OCI-M2 (cell line): ENCODE results near the gene GOLGA5.

Source experiments
- DNase-seq: peaks from one replicate; lab custom pipeline; 2025; ENCODE audit not compliant: unreplicated experiment; lab: John Stamatoyannopoulos, UW

The GOLGA5 gene

GRCh38 chr14:92874962-92875661, 81.0 kb downstream of the GOLGA5 start:
- no peak for DNase-seq

- no peak for DNase-seq
Measured at GRCh38 chr14:92877757-92878431, 83.8 kb downstream of the GOLGA5 start.

DNA sequence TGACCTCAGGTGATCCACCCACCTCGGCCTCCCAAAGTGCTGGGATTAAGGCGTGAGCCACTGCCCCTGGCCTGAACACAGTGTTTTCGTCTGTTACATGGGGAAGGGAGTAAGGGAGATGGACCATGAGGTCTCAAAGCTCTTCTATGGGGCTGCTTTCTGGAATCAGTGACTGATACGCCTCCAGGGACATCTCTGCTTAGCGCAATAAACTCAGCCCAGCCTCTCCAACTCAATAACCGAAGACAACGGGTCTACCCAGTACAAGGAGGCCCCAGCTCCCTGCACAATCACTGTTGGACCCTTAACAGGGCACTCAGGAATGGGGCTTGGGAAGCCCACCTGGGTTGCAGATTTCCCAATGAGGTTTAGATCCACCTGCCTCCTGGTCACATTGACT, 86.2 kb downstream of the GOLGA5 start:
- no peak for DNase-seq

DNA sequence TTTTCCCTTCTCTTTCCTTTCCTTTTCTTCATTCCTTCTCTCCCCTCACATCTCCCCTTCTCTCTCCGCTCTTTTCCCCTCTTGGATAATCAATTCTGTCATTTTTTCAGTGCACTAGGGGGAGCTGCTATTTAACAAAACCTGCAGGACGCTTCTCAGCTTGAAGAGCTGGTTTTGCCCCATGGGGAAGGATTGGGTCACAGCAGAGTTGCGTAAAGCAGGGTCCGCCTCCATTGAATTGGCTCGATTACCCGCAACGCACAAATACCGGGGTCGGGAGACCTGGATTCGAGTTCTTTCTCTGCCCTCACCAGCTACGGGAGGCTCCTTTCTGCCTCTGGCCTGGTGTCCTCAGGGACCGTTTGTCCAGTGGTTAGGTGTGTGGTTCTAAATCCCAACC, 86.7 kb downstream of the GOLGA5 start:
- DNase-seq = no peak

- DNase-seq = no peak
Measured at GRCh38 chr14:92883066-92883465, 89.0 kb downstream of the GOLGA5 start.

DNA sequence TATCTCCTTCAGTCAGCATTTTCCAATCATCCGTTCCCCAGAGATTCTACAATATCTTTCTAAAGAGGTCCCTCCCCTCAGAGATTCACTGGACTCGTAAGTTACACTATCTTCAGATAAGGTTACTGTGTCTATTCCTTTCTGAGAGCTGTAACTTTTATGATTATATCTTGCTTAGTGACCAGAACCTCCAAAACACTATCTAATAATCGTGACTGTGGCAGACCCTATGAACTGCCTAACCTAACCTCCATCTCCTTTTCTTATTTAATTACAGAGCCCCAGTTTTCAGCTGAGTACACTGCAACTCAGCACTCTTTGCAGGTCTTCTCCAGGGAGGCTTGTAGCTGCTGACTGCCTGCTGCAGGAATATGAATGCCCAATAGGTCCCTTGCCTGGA, 90.3 kb downstream of the GOLGA5 start:
- no peak for DNase-seq

DNA sequence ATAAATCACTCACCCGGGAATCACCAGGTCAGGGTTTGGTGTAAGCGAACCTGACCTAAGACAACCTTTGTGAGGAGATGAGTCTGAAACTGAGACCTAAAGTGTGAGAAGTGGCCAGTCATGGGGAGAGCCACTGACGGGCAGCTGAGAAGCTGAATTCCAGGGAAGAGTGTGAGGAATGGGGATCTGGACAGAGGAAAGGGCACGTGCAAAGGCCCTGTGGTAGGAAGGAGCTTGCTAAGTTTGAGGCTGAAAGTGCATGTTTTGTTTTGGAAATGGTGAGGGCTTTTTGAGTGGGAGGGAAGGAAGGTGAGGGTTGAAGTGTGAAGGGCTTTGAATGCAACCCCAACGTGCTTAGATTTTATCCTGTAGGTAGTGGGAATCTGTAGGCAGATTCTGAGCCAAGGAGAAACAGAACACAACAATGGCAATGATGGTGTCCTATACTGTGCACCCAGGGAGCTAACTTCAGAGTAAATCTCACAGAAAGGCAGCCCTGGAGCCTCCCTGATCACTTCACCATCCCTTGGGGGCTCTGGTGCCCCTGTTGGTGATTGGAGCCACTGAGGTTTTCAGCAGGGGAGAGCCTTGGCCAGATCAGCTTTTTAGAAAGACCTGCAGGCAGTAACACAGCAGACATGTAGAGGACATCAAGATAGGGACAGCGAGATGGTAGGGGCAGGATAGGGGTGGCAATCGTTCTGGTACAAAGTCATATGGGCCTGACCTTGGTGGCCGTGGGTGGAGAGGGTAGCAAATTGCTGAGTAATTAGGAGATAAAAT, 91.4 kb downstream of the GOLGA5 start:
- no peak for DNase-seq

DNA sequence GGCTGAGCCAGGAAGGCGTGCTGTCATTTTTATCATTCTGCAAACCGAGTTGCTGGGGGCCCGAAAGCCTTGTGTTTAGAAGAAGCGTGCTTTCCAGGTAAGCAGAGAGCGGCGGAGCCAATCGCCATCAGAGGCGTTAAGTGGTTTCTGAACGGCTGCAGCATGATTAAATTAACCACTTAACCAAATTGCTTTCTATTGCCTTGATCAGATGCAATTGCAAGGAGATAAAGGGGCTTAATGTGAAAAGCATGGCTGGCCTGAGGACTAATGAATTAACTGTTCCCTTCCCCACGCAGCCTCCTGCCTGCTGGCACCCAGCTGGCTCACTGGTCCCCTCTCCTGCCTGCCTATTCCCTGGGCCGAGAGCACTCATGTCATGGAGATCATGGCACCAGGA, 92.2 kb downstream of the GOLGA5 start:
- DNase-seq = no peak

GRCh38 chr14:92887157-92887556, 93.1 kb downstream of the GOLGA5 start:
- DNase-seq = no peak

- DNase-seq = no peak
Measured at GRCh38 chr14:92888896-92889295, 94.8 kb downstream of the GOLGA5 start.
